IMR-90 (cell line): ENCODE results near the gene RCCD1. TPM values are rescaled to one million over a fixed set of nuclear protein-coding genes. Genes with fewer than 3 reads are reported as not detected.

Source experiments
- ATAC-seq: fragments of 200-7000 bp; cut with Tn5 transposase; 2 replicates; pipeline ENCODE4 v1.9.1; 2020; ENCODE audit warnings: low read depth, mild to moderate bottlenecking, moderate library complexity
- BruUV-seq: library from RNA; stranded (reverse); fragments of 400-500 nt; replicated peaks from 2 replicates; lab custom pipeline; 2021; lab: Mats Ljungman, UMichigan
- CTCF ChIA-PET: fragments of 300-600 bp; formaldehyde crosslinking; extraction: SDS; loops from one replicate; lab custom pipeline; 2021; ENCODE audit warnings: antibody characterized with exemption; lab: Yijun Ruan, JAX
- POLR2A ChIA-PET: fragments of 300-600 bp; sonication (Branson Sonifier 250); formaldehyde crosslinking; loops from one replicate; lab custom pipeline; 2022; ENCODE audit warnings: antibody characterized with exemption; ENCODE audit not compliant: unreplicated experiment; lab: Charles Lee
- DNase-seq: peaks from one replicate; pipeline ENCODE4 v3.0.0; 2013
- H2AFZ ChIP-seq: replicated peaks from 2 replicates; pipeline ENCODE3; 2013; ENCODE audit warnings: low read length, mild to moderate bottlenecking; ENCODE audit not compliant: poor library complexity
- H2AK5ac ChIP-seq: 2 replicates; pipeline ENCODE4 v1.6.1; 2013; ENCODE audit warnings: low read depth, low read length, inconsistent platforms
- H2AK9ac ChIP-seq: replicated peaks from 2 replicates; pipeline ENCODE3; 2013; ENCODE audit warnings: mild to moderate bottlenecking, low read depth, low read length, moderate library complexity; ENCODE audit not compliant: poor library complexity
- H2BK120ac ChIP-seq: 2 replicates; pipeline ENCODE4 v1.6.1; 2013; ENCODE audit warnings: low read depth, low read length, inconsistent platforms
- H2BK15ac ChIP-seq: 3 replicates; pipeline ENCODE4 v1.6.1; 2013; ENCODE audit warnings: low read depth, low read length, inconsistent platforms
- H2BK20ac ChIP-seq: 2 replicates; pipeline ENCODE4 v1.6.1; 2013; ENCODE audit warnings: low read depth, mild to moderate bottlenecking, inconsistent platforms, low read length, moderate library complexity
- H2BK5ac ChIP-seq: 2 replicates; pipeline ENCODE4 v1.6.1; 2013; ENCODE audit warnings: mild to moderate bottlenecking, low read depth, low read length, inconsistent platforms; ENCODE audit not compliant: poor library complexity, severe bottlenecking
- H3K14ac ChIP-seq: replicated peaks from 2 replicates; pipeline ENCODE4 v1.6.1; 2013; ENCODE audit warnings: low read depth, low read length, inconsistent platforms
- H3K18ac ChIP-seq: 2 replicates; pipeline ENCODE4 v1.6.1; 2013; ENCODE audit warnings: low read depth, low read length, control low read depth
- H3K23ac ChIP-seq: 2 replicates; pipeline ENCODE4 v1.6.1; 2013; ENCODE audit warnings: low read depth, low read length, inconsistent platforms
- H3K27ac ChIP-seq: 2 replicates; pipeline ENCODE4 v1.5.1; 2013; ENCODE audit warnings: mild to moderate bottlenecking, control low read depth, low read length; ENCODE audit not compliant: insufficient read depth
- H3K27me3 ChIP-seq: 2 replicates; pipeline ENCODE4 v1.6.1; 2013; ENCODE audit warnings: low read length; ENCODE audit not compliant: control insufficient read depth, insufficient read depth
- H3K36me3 ChIP-seq: 2 replicates; pipeline ENCODE4 v1.6.1; 2013; ENCODE audit warnings: low read length, mixed read lengths; ENCODE audit not compliant: control insufficient read depth, insufficient read depth
- H3K4ac ChIP-seq: 2 replicates; pipeline ENCODE4 v1.6.1; 2013; ENCODE audit warnings: low read depth, low read length, inconsistent platforms
- H3K4me1 ChIP-seq: 2 replicates; pipeline ENCODE4 v1.6.1; 2013; ENCODE audit warnings: low read length, mixed read lengths; ENCODE audit not compliant: control insufficient read depth, insufficient read depth
- H3K4me2 ChIP-seq: 2 replicates; pipeline ENCODE4 v1.6.1; 2013; ENCODE audit warnings: low read depth, mild to moderate bottlenecking, control low read depth, low read length, moderate library complexity
- H3K4me3 ChIP-seq: 2 replicates; pipeline ENCODE4 v1.5.1; 2013; ENCODE audit warnings: low read depth, mild to moderate bottlenecking, control low read depth, low read length, moderate library complexity; ENCODE audit not compliant: insufficient read depth
- H3K56ac ChIP-seq: 2 replicates; pipeline ENCODE4 v1.6.1; 2013; ENCODE audit warnings: low read length, inconsistent platforms; ENCODE audit not compliant: insufficient read depth; ENCODE audit errors: extremely low read depth
- H3K79me1 ChIP-seq, 2 experiments: 2 replicates each; pipeline ENCODE4 v1.6.1; 2013; ENCODE audit warnings: low read length in 2 of 2, inconsistent platforms in 1 of 2, low read depth in 1 of 2
- H3K9ac ChIP-seq: 2 replicates; pipeline ENCODE4 v1.6.1; 2013; ENCODE audit warnings: low read depth, low read length, control low read depth
- H3K9me1 ChIP-seq: 2 replicates; pipeline ENCODE4 v1.6.1; 2013; ENCODE audit warnings: low read length, inconsistent platforms; ENCODE audit not compliant: insufficient read depth
- H3K9me3 ChIP-seq: 2 replicates; pipeline ENCODE4 v1.6.1; 2013; ENCODE audit warnings: low read length; ENCODE audit not compliant: control insufficient read depth, insufficient read depth
- H4K20me1 ChIP-seq: 2 replicates; pipeline ENCODE4 v1.6.1; 2013; ENCODE audit warnings: low read length, inconsistent platforms; ENCODE audit not compliant: insufficient read depth
- H4K5ac ChIP-seq: 2 replicates; pipeline ENCODE4 v1.6.1; 2013; ENCODE audit warnings: mild to moderate bottlenecking, low read depth, low read length, control low read depth
- H4K8ac ChIP-seq, 2 experiments: 2 replicates each; pipeline ENCODE4 v1.6.1; 2013; ENCODE audit warnings: low read depth in 2 of 2, low read length in 2 of 2, control low read depth in 1 of 2, inconsistent platforms in 1 of 2
- H4K91ac ChIP-seq: 2 replicates; pipeline ENCODE4 v1.6.1; 2013; ENCODE audit warnings: low read depth, low read length, inconsistent platforms; ENCODE audit not compliant: insufficient read depth
- CTCF ChIP-seq: conservative IDR thresholded peaks from 2 replicates; pipeline ENCODE4 v1.5.1; 2012; ENCODE audit warnings: mild to moderate bottlenecking, low read depth, low read length, improper control_type of control experiment
- FOS ChIP-seq: fragments of 150-350 bp; IDR thresholded peaks from 2 replicates; pipeline ENCODE4 v1.6.1; 2016; ENCODE audit warnings: low read depth, low read length
- RCOR1 ChIP-seq: IDR thresholded peaks from 2 replicates; pipeline ENCODE4 v1.6.1; 2012; ENCODE audit warnings: mild to moderate bottlenecking, low read length, improper control_type of control experiment; ENCODE audit not compliant: insufficient replicate concordance
- USF2 ChIP-seq: fragments of 150-350 bp; IDR thresholded peaks from 2 replicates; pipeline ENCODE4 v1.6.1; 2017; ENCODE audit warnings: mild to moderate bottlenecking, antibody characterized with exemption, low read length, low read depth
- WGBS, 2 experiments: methylation state at CpG; one replicate each; pipeline versions ENCODE4 v1.1.5 to v1.1.7; 2013; ENCODE audit warnings: missing lambda C conversion rate in 2 of 2; ENCODE audit not compliant: insufficient read length in 1 of 2; ENCODE audit errors: extremely low coverage in 2 of 2; 5-methylcytosine and 5-hydroxymethylcytosine counted together
- dilution Hi-C: fragments of 300-500 bp; cut with HindIII; formaldehyde crosslinking; loops from one replicate; pipeline ENCODE4 v1.14.3; 2018; ENCODE audit warnings: low sequenced_read_pairs; ENCODE audit not compliant: unreplicated experiment
- in situ Hi-C: fragments of 300-500 bp; cut with MboI; formaldehyde crosslinking; loops from 3 replicates; pipeline ENCODE4 v1.14.3; 2019; ENCODE audit warnings: low sequenced_read_pairs, inconsistent platforms, mixed read lengths
- intact Hi-C: fragments of 100-400 bp; cut with micrococcal nuclease; formaldehyde crosslinking; loops from 2 replicates; pipeline ENCODE4 v1.10.0; 2022
- polyA plus RNA-seq, 3 experiments: library from polyadenylated mRNA; depleted of rRNA; stranded (reverse); fragments of >200 nt; gene quantifications; 2 replicates each; pipeline ENCODE4 v1.2.3, GENCODE V29; 2012; ENCODE audit warnings: low replicate concordance in 1 of 3
- total RNA-seq: library from RNA; depleted of rRNA; stranded (reverse); fragments of >200 nt; gene quantifications from 2 replicates; pipeline ENCODE4 v1.2.3, GENCODE V29; 2012
- TF ChIP-seq, protein P1 (sequence below): fragments of 150-350 bp; IDR thresholded peaks from 2 replicates; pipeline ENCODE4 v1.6.1; 2016; ENCODE audit warnings: low read depth, mild to moderate bottlenecking, low read length, moderate library complexity, borderline replicate concordance

RCCD1 gene
- total and polyA plus RNA-seq, 2 of the 4 experiments (the other 2 are of a cell fraction), result 3.9 to 9.9 TPM

- dilution Hi-C loops (no loop called here), in situ Hi-C loops (no loop called here), intact Hi-C loops (no loop called here)
- Histone ChIP-seq H4K91ac (no peak overlapping the region), H2BK15ac (no peak overlapping the region), H3K4me2 (no peak overlapping the region), H3K23ac (peak overlapping the region; percentile 43; the same call in 1 of the 2 replicates), H2AFZ (no peak overlapping the region), H3K4me3 (no peak overlapping the region), H3K27ac (no peak overlapping the region), H3K9me3 (no peaks in the 10 kb centered on the region), H3K9me1 (peaks cover 17% of the 10 kb centered on the region), H2BK120ac (no peak overlapping the region), H3K56ac (no peak overlapping the region), H3K4me1 (peaks cover 7% of the 10 kb centered on the region), H2BK5ac (no peak overlapping the region), H3K14ac (no peak overlapping the region), H3K18ac (no peak overlapping the region), H2AK9ac (no peak overlapping the region), H4K5ac (no peak overlapping the region), H2BK20ac (no peak overlapping the region), H3K27me3 (no peaks in the 10 kb centered on the region), H3K9ac (no peak overlapping the region), H4K20me1 (peaks cover 6% of the 10 kb centered on the region; the same call in 1 of the 2 replicates), H2AK5ac (no peak overlapping the region), H3K79me1 (peaks cover 32 to 55% of the 10 kb centered on the region in 2 experiments), H4K8ac (no peak overlapping the region), H3K4ac (no peak overlapping the region), H3K36me3 (peaks cover 28% of the 10 kb centered on the region)
- DNase-seq, result no peak
- TF ChIP-seq RCOR1 (no peak), CTCF (no peak), USF2 (no peak), FOS (no peak)
- TF ChIP-seq, protein P1, sequence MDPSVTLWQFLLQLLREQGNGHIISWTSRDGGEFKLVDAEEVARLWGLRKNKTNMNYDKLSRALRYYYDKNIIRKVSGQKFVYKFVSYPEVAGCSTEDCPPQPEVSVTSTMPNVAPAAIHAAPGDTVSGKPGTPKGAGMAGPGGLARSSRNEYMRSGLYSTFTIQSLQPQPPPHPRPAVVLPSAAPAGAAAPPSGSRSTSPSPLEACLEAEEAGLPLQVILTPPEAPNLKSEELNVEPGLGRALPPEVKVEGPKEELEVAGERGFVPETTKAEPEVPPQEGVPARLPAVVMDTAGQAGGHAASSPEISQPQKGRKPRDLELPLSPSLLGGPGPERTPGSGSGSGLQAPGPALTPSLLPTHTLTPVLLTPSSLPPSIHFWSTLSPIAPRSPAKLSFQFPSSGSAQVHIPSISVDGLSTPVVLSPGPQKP, result no peak
- WGBS, 2 experiments, result no CpG with 5 or more reads among the region's 1 CpG
- ChIA-PET CTCF (interaction anchor here (0.7 kb wide), 1 partner anchor 617 kb away, joined by 4 read pairs; no protein-coding TSS in a partner anchor), POLR2A (no interaction called here)
- no TSS peak for BruUV-seq
- no peak for ATAC-seq
Observed at GRCh38 chr15:90936823-90937222, 17.9 kb upstream of the RCCD1 start.
